Colonic mucosa (tissue), 4 donors: Measurements from ENCODE around the gene SPATA21. TPM values are rescaled to one million over a fixed set of nuclear protein-coding genes. Genes with fewer than 3 reads are reported as not detected.
"Not testable (repeated sequence)": the region's sequence is repeated elsewhere in the genome, so short reads cannot be mapped to it uniquely, and the experiment has no call there.

Experiments
- DNase-seq: peaks from one replicate; pipeline ENCODE4 v3.0.0-alpha.2; 2020
- H3K27ac ChIP-seq: fragments of 200-600 bp; one replicate; pipeline ENCODE4 v1.8.0; 2021
- H3K27me3 ChIP-seq: fragments of 200-600 bp; one replicate; pipeline ENCODE4 v1.8.0; 2021
- H3K36me3 ChIP-seq: fragments of 200-600 bp; one replicate; pipeline ENCODE4 v1.8.0; 2021
- H3K4me1 ChIP-seq: fragments of 200-600 bp; one replicate; pipeline ENCODE4 v1.8.0; 2021; ENCODE audit warnings: mild to moderate bottlenecking
- H3K4me3 ChIP-seq: fragments of 200-600 bp; one replicate; pipeline ENCODE4 v1.8.0; 2021
- H3K9ac ChIP-seq, 2 donors: one replicate each; pipeline ENCODE4 v1.7.0; 2013; ENCODE audit warnings: control low read depth in 2 of 2, low read depth in 2 of 2, low read length in 2 of 2
- H3K9me3 ChIP-seq: fragments of 200-600 bp; one replicate; pipeline ENCODE4 v1.8.0; 2021
- CTCF ChIP-seq: fragments of 200-600 bp; IDR thresholded peaks from one replicate; pipeline ENCODE4 v1.8.0; 2022; ENCODE audit warnings: antibody characterized with exemption, mild to moderate bottlenecking
- intact Hi-C: fragments of 100-400 bp; cut with DNase I; formaldehyde crosslinking; loops from one replicate; pipeline ENCODE4 v1.14.1; 2022
- total RNA-seq, 2 donors: library from RNA; stranded (reverse); fragmentation: NEBNext Ultra II Directional in 1 of 2; extraction: Animal tissue kit (Norgen Biotek cat#: 25700) in 1 of 2; gene quantifications; one replicate each; pipeline ENCODE4 v1.2.1, GENCODE V29; 2021
- donor health status: healthy.
- donor health status: DM: no; HTN: no; CAD: no.
- donor health status: DM: no; HTN: no; CAD: no.

The SPATA21 gene
- total RNA-seq, 2 donors from 2014 or later, result not detected

GRCh38 chr1:16367968-16368890 is 69.0 kb downstream of the SPATA21 start:
- TF ChIP-seq CTCF, result no peak
- no peaks in the 10 kb centered on the region for H3K36me3 ChIP-seq
- H3K9me3 ChIP-seq, result no peaks in the 10 kb centered on the region
- peak overlapping the region; percentile 93 for H3K9ac ChIP-seq
- intact Hi-C loops, result loop anchor here (10.0 kb wide), 1 partner anchor 163 kb away; no protein-coding TSS in a partner anchor
- H3K4me1 ChIP-seq, result peaks cover 8% of the 10 kb centered on the region
- no peaks in the 10 kb centered on the region for H3K27me3 ChIP-seq
- H3K27ac ChIP-seq, result peak overlapping the region; percentile 91
- peak overlapping the region; percentile 70 for H3K4me3 ChIP-seq
- DNase-seq, result no peak

DNA sequence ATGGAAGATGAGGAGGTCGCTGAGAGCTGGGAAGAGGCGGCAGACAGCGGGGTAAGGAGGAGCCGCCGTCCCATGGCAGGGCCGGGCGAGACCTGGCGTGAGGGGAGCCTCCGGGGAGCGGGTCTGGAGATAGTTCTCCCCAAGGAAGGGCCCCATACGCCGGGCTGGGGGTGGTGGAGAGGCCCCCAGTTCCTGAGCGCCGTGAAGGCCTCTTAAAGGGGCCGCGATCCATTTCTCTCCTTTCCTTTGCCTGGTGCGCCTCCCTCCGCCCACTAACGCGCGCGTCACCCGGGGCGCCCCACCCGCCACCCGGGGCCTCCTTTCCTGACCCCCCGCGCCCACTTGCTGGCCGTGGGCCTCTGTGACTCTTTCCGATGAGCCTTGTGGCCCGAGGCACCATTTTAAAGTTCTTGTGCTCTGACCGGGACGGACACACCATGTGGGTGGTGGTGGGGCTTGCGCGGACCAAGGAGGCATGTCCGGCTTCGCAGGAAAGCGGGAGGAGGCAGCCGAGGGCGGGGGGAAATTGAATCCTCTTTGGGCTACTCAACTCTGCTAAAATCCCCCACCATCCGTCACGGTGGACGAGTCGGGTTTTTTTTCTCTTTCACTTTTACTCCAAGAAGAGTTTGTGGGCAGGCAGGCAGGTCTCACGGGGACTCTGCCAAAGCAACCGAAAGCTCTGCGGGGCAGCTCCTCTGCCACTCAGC is 69.8 kb downstream of the SPATA21 start:
- Histone ChIP-seq H3K4me3 (peak overlapping the region; percentile 70), H3K27me3 (no peaks in the 10 kb centered on the region), H3K27ac (peak overlapping the region; percentile 91), H3K4me1 (peaks cover 8% of the 10 kb centered on the region), H3K36me3 (no peaks in the 10 kb centered on the region), H3K9ac (peak overlapping the region; percentile 93), H3K9me3 (no peaks in the 10 kb centered on the region)
- TF ChIP-seq CTCF, result no peak
- DNase-seq, result peak; percentile 86
- intact Hi-C loops, result loop anchor here (10.0 kb wide), 1 partner anchor 163 kb away; no protein-coding TSS in a partner anchor

GRCh38 chr1:16366722-16367257 is 70.4 kb downstream of the SPATA21 start, which contains the start of gene SZRD1:
TSS of gene SZRD1 (plus strand) at chr1:16367242. CDS start at chr1:16367258, 16 bp downstream.
- intact Hi-C loops, result loop anchor here (10.0 kb wide), 1 partner anchor 162 kb away; no protein-coding TSS in a partner anchor
- Histone ChIP-seq H3K27me3 (no peaks in the 10 kb centered on the region), H3K4me3 (peak within 1 kb of the TSS; percentile 70), H3K9me3 (no peaks in the 10 kb centered on the region), H3K36me3 (no peaks in the 10 kb centered on the region), H3K4me1 (peaks cover 8% of the 10 kb centered on the region), H3K27ac (peak within 1 kb of the TSS; percentile 91), H3K9ac (peak within 1 kb of the TSS; percentile 93)
- TF ChIP-seq CTCF, result no peak
- DNase-seq, result peak; percentile 98

- H3K27me3 ChIP-seq, H3K9me3 ChIP-seq, H3K4me3 ChIP-seq, H3K4me1 ChIP-seq, H3K36me3 ChIP-seq, DNase-seq, H3K27ac ChIP-seq, H3K9ac ChIP-seq: not testable (repeated sequence)
- intact Hi-C loops, result loop anchor here (10.0 kb wide), 1 partner anchor 160 kb away; no protein-coding TSS in a partner anchor
These were observed 72.1 kb downstream of the SPATA21 start for GRCh38 chr1:16365146-16365498.

DNA sequence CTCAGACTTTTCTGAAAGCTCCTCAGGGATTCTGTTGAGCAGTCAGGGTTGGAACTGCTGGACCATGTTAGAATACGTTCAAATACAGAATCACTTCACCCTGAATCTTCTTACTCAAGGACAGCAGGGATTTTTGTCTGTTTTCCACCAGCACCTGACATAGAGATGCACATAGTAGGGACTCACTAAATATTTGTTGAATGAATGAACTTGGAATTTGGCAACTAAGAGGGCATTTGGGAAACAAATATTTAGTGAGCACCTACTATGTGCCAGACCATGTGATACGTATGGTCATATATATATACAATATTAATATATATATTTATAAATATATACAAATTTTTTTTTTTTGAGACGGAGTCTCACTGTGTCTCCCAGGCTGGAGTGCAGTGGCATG is 80.4 kb downstream of the SPATA21 start:
- Histone ChIP-seq H3K27ac (no peak overlapping the region), H3K4me1 (no peaks in the 10 kb centered on the region), H3K27me3 (no peaks in the 10 kb centered on the region), H3K9ac (no peak overlapping the region), H3K36me3 (no peaks in the 10 kb centered on the region), H3K4me3 (no peak overlapping the region), H3K9me3 (no peaks in the 10 kb centered on the region)
- intact Hi-C loops, result loop anchor here (10.0 kb wide), 1 partner anchor 102 kb away; no protein-coding TSS in a partner anchor
- no peak for TF ChIP-seq CTCF
- DNase-seq, result no peak
